Activated CD4-positive, alpha-beta T cell treated with anti-CD3 and anti-CD28 coated beads for 48 hours (primary cell): ENCODE measurements around the gene UPF1.
"Not testable (repeated sequence)": the region's sequence is repeated elsewhere in the genome, so short reads cannot be mapped to it uniquely, and the experiment has no call there.

Experiments
- DNase-seq: peaks from one replicate; pipeline ENCODE4 v3.0.0-alpha.2; 2020

Gene UPF1

GRCh38 chr19:18901491-18901890, 69.7 kb downstream of the UPF1 start:
- no peak for DNase-seq

- DNase-seq: not testable (repeated sequence)
Observed at GRCh38 chr19:18902519-18902918, 70.8 kb downstream of the UPF1 start.

DNA sequence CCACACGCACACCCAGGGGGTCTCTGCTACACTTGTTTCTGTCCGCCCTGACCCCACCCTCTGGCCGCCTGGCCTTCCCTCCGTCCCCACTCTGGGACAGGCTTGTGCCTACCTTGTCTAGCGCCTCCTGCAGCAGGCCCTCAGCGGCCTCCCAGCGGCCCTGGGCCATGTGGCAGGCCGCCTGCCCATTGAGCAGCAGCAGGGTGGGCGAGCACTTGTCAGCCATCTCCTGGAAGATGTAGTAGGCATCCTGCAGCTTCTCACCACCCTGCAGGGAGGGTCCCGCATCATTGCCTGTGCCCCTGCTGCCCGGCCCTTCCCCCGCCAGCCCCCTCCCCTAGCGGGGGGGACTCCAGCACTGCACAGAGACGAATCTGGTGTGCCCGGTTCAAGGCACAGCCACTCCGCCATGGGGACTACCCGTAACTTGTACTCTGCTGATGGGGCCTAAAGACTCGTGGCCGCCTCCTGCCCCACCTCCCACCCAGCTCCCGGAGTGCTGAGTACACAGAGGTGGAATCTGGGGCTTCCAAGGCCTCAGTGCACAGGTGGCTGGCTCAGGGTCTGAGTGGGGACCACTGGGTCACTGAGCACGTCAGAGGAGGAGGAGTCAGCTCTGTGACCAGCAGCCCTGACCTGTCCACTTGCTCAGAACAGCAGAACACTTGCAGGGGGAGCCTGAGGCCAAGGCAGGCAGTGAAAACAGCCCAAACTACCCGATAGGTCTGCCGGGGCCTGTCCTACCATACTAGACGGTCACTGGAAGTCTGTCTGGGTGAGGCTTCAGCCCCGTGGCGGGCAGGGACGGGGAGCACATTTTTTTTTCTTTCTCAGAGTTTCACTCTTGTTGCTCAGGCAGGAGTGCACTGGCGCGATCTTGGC, 71.6 kb downstream of the UPF1 start:
- no peak for DNase-seq

DNA sequence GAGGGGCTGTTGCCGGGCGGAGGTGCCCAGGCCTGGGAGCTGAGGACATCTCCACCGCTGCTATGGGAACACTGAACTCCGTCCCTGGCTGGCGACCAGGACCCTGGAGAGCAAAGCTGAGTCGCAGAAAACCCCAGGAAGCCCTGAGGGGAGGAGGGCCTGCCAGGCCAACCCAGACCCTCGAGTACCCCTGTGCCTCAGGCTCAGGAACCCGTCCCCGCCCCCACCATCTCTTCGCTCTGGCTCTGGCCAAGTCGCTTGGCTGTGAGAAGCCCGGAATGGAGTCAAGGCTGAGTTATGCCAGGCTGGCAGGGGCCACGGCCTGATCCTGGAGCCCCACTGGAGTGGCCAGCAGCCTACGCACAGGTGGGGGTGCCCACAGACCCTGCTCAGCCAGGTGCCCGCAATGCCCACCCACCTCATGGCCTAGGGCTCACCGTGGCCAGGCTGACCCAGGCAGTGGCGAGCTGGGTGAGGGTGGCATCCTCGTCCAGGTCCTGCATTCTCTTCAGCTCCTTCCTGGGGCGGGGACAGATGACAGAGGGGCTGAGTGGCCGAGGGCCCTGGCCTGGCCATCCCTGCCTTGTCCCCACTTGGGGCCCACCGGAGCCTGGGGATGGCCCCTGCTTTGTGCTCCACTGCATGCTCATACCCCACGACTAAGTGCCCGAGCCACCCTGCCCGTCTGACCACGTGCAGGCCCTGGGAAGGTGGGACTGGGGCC, 72.7 kb downstream of the UPF1 start:
- DNase-seq: no peak

DNA sequence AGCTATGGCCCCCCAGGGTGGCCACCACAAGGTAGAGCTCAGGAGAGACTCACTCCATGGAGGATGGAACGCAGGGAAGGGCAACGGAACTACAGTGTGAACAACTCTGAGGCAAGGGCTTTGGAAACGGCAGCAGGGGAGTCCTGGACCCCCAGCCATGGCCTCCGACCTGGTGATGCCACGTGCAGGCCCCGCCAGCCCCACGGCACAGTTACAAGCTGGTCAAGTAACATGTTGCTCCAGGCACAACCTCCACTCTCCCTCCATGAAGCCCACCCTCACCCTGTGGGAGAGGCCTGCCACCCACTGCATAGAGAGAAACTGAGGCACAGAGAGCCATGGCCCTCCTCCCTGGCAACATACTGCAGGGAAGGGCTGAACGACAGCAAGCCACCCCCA, 73.3 kb downstream of the UPF1 start:
- no peak for DNase-seq

- DNase-seq: no peak
Observed at GRCh38 chr19:18905513-18906236, 73.9 kb downstream of the UPF1 start.

- no peak for DNase-seq
Observed at GRCh38 chr19:18906605-18907519, 75.1 kb downstream of the UPF1 start.

DNA sequence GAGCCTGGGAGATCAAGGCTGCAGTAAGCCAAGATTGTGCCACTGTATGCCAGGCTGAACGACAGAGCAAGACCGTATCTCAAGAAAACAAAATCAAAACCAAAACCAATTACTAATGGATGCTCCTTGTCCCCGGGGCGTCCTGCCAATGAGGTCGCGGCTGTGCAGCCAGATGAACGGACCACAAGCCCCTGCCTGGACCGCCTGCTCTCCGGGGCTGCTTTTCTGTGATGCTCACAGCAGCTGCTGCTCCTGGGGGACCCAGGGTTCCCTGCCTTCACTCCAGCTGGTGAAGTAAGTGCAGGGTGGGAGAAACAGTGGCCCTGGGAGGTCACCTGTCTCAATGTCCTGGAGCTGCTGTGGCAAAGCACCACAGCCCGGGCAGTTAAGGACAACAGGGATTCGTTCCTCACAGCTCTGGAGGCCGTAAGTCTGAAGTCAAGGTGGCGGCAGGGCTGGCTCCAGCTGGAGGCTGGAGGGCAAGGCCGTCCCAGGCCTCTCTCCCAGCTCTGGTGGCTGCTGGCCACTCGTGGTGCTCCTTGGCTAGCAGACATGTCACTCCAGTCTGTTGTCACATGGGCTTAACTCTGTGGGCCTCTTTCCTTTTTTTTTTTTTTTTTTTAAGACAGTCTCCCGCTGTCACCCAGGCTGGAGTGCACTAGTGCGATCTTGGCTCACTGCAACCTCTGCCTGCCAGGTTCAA, 77.3 kb downstream of the UPF1 start:
- DNase-seq: no peak

- DNase-seq: no peak
Observed at GRCh38 chr19:18910010-18910409, 78.3 kb downstream of the UPF1 start.

DNA sequence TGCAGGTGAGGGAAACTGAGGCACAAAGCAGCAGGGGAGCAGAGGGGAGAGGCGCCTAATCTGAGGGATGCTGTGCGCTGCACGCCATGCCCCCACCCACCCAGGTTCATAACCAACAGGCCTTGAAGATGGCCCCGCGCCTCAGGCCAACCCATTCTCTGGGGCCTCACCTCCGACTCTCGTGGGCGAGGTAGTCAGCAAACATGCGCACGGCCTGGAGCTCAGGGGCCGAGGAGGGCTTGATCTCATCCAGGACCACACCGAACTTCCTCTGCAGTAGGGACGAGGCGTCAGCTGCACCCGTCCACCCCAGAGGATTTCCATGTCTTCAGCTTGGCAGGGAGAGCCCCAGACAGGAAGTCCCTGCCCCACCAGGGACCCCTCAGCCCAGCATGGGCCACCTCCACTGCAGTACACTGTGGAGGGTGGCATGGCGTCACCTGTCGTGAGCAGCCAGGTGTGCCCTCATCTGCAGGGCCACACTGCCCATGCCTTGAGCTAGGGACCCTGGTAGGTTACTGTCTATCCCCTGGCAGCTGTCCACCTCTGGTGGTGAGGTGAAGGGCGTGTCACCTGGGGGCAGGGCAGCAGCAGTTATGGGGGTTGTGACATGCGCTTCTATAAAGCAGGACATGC, 79.2 kb downstream of the UPF1 start:
- no peak for DNase-seq

- DNase-seq: no peak
Observed at GRCh38 chr19:18912933-18913332, 81.2 kb downstream of the UPF1 start.

DNA sequence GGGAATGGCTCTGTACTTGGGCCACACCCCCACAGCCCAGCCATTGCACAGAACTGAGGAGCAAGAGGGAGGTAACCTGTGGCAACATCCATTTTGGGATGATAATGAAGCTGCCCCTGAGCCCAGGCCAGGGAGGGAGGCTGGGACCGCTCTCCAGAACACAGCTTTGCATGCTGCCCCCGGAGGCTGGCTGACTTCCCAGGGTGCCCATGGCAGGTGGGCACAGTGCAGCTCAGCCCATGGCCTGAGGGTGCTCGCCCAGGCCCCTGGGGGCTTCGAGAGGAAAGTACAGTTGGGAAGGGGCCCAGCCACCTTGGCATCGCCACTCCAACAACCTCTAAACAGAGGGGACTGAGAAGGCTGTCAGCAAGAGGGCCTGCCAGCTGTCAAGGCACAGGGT, 81.7 kb downstream of the UPF1 start:
- no peak for DNase-seq

- peak; percentile 54 for DNase-seq
Observed at GRCh38 chr19:18915639-18916038, 83.9 kb downstream of the UPF1 start.

DNA sequence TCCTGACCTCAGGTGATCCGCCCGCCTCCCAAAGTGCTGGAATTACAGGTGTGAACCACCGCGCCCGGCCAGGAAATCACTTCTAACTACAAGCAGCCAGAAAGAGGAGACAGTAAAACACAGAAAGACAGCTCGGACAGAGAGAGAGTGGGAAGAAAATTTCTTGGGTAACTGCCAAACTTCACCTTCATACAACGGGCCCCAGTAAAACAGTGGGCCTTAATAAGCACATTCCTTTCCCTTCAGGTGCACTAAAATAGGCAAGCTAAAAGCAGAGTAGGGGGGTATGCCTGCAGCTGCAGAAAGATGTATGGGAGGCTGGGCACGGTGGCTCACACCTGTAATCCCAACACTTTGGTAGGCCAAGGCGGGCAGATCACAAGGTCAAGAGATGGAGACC, 85.8 kb downstream of the UPF1 start:
- not testable (repeated sequence) for DNase-seq
